NCI-H1436 treated with DMSO at 0.1 percent for 48 hours (cell line): ENCODE data around the gene CDH12.
"Not testable (repeated sequence)": the region's sequence is repeated elsewhere in the genome, so short reads cannot be mapped to it uniquely, and the experiment has no call there.

ENCODE experiments used
- DNase-seq: peaks from one replicate; lab custom pipeline; 2025; lab: John Stamatoyannopoulos, UW

Gene CDH12

DNA sequence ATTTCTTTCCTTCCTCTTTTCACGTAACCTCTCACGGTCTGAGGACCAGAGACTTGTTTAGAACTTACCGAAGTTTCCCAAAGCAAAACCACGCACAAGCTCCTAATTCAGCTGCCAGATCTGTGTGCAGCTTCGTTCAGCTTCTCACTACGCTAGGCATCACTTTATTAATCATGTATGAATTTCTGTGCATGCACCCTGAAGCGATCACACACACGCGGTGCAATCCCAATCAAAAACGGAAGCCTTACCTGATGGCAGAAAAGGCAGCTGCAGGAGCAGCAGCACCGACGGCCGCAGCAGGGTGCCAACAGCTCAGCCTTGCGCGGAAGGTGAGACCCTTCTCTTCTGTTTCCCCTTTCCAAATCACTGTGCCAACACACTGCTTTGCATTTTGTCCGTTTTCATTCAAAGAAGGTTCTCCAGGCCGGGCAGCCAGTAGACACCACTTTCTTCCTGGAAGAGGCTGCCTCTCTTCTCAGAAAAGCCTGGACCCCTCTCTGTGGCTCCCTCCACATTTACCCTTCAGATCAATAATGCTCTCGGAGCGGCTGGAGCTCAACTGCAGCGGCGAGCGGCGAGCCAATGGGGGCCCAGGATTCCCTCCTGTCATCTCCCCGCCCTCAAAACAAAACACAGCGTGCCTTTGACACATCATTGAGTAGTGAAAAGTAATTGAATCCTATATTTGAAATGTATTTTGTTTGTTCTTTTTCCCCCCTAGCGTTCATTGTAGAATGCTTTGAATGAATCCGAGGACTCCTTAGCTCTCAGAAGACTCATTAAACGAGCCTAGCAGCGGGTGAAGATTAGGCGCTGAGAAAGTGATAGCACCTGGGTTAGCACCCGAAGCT, at the start of gene CDH12:
TSS of gene CDH12 (minus strand) at position 538 of the 854 bp plus-strand sequence.
- DNase-seq, result no peak

DNA sequence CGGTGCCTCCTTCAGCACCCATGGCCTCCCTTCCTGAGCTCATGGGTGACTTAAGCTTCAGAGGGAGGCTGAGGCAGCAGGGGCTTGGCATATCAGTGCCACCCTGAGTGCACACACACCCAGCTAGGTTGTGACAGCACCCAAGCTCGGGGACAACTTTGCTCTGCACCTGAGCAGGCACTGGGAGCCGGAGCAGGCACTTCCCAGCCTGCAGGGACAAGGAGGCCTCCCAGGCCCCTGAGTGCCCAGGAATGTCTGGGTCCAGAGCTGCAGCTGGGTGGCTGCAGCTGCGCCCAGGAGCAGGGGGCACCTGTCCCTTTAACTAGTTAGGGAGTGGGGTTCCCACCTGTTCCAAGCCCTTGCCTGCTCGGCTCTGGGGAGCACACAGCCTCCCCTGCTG, 48.7 kb upstream of the CDH12 start:
- no peak for DNase-seq

DNA sequence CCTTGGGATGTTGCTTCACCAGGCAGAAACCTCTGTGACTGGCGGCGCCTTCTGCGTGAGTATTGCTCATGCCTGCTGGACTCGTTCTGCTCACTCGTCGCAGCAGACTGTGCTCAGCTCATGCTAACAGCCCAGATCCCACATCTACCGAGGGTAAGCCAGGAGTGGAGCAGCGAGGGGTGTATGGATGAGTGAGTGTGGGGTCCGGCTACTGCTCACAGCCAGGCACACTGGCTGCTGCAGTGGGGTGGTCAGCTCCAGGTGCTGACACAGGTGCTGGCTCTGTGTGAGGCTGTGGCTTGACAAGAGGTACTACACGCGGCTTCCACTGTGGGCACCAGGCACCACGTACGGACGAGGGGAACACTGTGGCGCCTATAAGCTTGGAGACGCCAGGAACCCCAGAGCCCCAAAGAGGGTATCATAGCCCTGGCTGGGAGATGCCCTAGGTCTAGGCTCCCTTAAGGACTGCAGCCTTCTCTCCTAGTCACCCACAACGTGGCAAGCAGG, 47.7 kb upstream of the CDH12 start:
- no peak for DNase-seq

DNA sequence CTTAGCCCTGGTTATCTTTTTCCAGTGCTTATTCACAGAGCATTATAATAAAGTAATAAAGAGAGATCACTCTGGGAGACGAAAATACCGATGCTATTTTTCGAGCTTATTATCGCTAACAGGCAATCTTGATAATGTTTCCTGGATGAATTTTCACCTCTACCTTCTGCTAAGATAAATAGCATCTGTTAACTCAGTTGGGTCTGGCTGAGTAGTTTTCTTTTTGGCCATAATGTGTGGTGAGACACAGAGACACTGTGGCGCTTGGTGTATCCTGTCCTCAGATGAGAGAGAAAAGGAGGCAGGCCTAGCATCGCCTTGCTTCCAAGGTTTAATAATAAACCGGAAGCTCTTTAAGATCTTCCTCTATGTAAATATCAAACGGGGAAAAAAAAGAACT, 46.2 kb upstream of the CDH12 start:
- DNase-seq, result no peak

DNA sequence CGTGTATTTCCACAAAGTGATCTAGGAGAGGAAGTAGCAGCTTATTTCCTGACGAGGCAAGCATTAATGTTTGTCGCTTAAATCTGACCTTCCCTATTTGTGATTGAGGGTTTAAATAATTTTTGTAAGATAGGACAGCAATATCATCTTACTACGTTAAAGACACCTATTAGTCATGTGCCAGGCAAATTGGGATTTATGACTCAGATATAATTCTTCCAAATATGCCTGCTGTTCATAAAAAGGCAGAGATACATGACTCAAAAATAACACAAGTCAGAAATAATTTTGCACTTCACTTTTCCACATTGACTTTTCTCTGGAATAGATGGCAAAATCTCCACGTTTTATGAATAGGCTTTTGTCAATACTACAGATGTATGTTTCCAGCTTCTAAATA, 43.0 kb upstream of the CDH12 start:
- no peak for DNase-seq

DNA sequence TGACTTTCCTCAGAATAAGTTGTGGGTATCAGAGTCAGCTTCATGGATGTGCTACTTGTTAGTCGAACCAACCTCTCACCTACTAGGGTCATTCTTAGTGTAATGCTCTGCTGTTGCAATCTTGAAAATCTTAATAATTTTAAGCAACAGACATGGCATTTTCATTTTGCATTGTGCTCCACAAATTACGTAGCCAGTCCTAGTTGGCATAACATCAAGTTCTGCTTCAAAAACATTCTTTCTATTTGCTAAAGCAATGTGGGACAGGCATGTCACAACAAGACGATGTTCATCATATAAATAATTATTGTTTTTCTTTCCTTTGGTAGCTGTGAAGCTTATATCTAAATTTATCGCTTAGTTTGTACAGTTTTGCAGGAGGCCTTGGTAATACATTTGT, 39.3 kb upstream of the CDH12 start:
- no peak for DNase-seq

DNA sequence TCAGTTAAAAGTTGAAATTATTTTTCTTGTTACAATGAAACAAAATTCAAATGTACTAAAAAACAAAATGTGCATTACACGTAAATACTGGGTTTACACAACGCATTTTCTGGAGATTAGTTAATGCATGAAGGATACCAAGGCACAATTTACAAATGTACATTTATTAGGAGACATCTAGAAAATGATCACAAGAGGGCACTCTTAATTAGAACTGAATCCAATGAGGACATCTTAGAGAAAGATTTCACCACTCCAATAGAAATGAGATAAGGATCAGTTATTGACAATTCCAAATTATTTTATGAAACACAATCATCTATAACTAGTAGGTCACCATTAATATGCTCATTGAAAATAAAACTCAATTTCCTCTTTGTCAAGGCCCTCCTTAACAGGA, 36.6 kb upstream of the CDH12 start:
- DNase-seq, result no peak

DNA sequence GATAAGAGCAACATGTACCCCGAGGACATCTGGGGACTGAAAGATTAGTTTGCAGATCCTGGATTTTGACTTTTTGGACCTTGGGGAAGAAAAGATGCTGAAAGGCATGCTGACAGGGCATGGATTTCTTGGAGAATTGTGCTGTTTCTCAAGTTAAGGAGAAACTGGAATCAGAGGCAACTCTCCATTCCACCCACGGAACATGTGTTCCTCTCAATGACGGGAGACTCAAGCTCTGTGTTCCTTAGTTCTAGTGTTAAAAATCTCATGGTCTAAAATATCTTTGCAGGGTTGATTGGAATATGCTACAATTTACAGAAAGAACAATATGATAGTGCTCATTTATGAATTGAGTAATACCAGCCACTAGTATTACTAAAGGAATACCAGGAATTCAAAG, 34.4 kb upstream of the CDH12 start:
- DNase-seq, result no peak

DNA sequence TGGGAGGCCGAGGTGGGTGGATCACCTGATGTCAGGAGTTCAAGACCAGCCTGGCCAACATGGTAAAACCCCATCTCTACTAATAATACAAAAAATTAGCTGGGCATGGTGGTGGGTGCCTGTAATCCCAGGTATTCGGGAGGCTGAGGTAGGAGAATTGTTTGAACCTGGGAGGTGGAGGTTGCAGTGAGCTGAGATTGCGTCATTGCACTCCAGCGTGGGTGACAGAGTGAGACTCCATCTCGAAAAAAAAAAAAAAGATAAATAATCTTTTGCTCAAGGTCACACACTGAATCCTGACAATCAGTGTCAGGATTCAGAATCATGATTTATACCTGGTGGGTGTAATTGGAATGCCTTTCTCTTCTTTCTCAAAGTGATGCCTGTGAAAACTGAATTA, 5.8 kb upstream of the CDH12 start:
- not testable (repeated sequence) for DNase-seq

DNA sequence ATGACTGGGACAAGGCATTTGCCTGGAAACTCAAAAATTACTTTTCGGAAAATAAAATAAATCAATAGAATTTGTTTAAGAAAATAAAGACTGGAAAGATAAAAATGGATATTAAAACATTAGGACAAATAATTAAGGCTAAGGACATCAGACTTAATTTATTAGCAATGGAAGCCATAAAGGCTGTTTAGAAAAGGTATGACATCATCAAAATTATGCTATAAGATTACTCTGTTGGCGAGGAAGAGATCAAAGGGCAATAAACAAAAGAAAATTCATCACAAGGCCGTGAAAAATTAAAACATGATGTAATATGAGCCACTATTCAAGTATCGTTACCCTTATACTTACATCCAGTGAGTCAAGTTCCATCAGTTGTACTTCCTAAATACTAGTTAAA, 2.7 kb upstream of the CDH12 start:
- DNase-seq, result no peak

DNA sequence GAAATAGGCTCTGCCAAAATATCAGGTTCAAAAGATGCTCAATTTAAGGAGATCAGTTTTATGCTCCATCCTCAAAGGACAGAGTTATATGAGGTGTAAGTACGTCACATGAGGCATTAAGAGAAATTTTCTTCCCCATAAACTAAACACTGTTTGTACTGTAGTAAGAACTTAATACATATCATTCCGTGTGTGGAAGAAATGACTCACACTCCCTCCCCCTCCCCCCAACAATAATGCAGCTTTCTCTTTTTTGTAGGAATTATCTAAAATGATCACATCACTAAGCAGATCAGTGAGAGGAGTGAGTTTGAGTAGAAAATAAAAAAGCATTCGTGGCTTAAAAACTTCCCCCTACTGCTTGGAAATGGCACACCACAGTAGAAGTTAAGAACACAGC, 2.2 kb downstream of the CDH12 start:
- DNase-seq, result no peak

DNA sequence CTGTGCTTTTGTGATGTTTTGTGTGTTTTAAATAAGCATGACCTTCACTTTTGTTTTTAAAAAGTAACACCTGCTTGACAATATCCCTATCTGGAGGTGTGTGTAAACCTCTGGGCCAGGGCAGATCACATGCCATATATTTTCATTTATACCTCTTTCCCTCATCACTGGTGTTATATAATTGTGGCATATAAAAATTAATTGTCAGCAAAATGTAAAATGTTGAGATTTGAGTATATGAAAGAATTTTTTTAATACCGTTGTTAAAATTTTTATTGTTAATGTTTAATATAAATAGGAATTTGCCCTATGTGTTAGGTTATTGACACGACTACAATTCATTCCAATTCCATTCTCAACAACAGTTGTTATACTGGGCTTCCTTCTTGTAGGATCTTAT, 6.5 kb downstream of the CDH12 start:
- no peak for DNase-seq

DNA sequence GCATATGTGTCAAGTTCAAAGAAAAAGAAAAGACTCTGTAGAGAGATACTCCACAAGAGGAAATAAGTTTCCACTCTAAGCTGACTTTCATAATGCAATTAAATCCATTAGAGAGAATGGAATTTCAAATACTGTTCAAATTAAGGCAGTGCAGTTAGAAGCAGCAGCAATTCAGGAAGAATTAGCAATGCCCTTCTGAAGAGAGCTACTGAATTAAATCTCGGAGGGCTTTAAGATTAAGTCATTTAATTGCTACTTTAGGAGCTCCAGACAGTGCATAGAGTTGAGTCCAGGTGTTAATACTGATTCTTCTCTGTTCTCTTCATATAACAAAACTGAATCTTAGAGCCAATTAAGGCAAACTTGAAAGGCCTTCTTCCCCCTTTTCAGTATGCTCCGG, 8.5 kb downstream of the CDH12 start:
- no peak for DNase-seq

DNA sequence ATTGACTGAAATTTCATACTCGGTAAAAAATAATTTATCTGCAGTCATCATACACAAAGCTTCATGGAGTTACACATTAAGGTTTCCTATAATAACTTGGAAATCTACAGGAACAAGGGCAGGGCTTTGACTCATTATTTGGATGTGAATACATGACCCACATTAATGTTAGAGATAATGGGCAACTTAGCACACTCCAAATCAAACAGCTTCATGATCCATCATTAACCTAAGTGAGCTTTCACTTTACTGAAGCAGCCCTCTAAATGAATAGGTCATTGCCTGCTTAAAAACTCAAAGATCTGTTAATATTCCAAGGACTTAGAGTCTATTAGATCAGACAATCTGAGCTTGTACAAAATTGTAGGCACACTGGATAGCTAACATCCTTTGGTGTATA, 9.0 kb downstream of the CDH12 start:
- no peak for DNase-seq

DNA sequence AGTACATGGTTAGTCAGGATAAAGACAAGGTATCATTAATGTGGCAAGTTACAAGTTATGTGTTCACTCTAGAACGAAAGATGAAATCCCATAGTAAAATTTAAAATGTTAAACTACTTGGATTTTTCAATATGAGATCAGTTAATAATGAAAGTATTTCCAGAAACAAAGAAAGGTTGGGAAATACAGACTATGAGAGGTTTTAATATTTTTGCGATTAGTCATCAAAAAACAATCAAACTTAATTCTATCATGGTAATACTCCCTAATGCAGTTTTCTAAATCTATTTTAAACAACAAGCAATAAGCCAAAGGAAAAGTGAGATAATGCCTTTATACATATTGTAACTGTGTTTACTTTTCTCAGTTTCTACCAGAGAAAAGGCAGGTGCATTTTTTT, 10.6 kb downstream of the CDH12 start:
- no peak for DNase-seq

DNA sequence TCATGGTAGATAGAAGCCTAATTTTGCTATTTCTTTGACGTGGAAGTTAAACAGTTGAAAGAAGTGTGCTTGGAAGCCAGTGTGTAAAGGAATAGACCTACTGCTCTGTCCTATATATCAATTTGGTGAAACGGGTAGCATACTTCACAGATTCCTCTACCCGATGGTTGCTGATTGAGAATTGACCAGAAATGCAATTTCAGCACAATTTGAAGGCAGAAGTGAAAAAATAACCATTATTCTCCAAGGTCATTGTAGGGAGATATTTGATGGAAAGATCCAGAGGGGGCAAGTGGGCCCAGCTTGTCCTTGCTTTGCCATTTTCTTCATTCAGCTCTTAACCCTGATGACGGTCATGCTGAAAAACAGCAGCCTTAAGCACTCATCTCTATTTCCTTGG, 15.3 kb downstream of the CDH12 start:
- no peak for DNase-seq

DNA sequence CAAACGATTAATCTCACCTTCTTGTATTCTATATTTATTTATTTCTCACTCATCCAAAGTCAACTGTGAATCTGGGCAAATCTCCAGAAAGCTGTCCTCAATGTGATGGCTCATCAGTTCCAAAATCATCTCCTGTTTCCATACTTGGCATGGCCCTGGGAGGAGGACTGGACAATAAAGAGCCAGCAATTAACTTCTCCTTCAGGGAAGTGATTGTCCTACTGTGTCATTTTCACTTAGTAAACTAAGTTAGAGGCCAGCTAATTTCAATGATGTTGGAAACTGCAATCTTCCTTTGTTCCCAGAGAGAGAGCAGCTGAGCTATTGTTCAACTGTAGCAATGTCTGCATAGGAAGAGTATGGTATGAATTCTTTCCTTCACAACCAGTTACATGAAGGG, 17.5 kb downstream of the CDH12 start:
- DNase-seq, result no peak

DNA sequence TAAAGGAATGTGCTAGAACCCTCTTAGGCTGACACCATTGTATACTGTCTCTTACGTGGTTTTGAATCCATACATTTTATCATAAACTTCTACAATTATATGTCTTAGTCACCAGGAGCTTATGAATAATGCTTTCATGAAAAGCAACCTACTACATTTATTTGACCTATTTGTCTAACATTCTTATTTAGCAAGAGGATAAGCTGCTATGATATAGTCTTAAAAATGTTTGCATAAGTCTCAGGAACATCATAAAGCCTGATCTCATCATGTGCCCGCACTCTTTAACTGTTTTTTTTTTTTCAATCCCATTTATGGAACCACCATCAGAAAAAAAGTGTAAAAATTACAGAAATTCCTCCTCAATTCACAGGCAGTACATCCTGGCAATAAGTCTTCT, 59.7 kb downstream of the CDH12 start:
- DNase-seq, result no peak

DNA sequence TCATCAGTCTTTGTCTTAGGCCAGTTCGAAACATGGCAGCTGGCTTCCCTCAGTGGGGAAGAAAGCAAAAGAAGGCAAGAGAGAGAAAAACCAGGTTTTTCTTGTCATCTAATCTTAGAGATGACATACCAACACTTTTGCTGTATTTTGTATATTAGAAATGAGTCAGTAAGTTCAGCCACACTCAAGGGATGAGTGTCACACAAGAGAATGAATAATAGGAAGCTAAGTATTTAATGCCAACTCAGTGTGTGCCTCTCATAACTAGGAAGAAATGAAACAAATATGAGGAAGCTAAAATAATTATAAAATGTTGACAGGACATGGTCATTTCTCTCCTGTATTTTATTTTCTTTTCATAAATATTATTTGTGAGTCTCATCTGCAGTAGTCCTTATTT, 65.3 kb downstream of the CDH12 start:
- no peak for DNase-seq

DNA sequence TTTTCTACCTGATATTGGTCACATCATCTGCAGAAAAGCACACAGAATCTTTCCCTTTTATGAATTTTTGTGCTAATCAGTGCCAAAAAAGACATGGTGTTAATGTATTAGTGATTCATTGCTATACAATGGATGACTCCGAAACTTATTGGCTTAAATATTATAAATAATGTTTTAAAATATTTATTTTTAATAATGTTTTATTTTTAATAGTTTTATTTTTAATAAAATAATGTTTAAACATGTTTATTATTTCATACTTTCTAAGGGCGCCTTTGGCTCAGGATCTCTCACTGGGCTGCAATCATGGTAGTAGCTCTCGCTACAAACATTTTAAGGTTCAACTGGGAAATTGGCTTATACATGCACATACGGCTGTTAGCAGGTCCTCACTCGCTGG, 65.7 kb downstream of the CDH12 start:
- DNase-seq, result no peak

DNA sequence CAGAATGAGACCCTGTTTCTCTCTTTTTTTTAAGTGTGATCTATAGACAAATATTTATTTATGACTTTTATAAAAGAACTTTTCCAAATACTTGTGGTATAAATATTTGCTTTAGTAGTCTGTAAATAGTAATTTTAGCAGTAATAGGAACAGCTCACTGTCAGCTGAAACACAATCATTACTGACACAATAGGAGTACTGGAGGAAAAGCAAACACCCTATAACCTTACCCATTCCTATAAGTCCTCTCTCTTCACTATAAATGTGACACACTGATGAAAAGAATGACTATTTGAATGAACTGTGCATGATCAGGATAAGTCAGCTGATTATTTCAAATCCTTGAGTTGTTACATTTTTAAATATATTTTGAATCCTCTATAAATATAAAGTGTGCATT, 72.4 kb downstream of the CDH12 start:
- no peak for DNase-seq

DNA sequence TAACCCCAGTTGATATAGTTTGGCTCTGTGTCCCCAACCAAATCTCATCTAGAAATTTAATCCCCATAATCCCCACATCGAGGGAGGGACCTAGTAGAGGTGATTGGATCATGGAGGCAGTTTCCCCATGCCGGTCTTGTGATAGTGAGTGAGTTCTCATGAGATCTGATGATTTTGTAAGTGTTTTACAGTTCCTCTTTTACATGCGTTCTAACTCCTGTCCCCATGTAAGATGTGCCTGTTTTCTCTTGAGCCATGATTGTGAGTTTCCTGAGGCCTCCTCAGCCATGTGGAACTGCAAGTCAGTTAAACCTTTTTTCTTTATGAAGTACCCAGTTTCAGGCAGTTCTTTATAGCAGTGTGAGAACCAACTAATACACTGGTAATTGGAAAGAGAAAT, 73.6 kb downstream of the CDH12 start:
- DNase-seq, result no peak

DNA sequence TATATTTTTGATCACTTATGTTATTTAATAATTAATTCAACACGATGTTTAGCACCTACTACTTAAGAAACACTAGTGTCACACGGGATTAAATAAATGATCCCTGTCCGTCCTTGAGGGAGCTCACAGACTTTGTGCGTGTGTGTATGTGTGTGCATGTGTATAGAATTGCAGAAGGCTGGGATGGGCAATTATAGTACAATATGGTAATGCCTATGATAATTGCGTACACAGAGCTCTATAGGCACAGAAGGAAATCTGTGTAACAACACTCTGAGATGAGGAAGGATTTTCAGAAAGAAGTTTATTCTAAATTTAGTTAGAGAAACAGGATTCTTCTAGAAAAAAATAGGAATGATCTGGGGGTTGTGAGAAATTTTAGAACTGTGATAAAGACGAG, 76.9 kb downstream of the CDH12 start:
- DNase-seq, result no peak

DNA sequence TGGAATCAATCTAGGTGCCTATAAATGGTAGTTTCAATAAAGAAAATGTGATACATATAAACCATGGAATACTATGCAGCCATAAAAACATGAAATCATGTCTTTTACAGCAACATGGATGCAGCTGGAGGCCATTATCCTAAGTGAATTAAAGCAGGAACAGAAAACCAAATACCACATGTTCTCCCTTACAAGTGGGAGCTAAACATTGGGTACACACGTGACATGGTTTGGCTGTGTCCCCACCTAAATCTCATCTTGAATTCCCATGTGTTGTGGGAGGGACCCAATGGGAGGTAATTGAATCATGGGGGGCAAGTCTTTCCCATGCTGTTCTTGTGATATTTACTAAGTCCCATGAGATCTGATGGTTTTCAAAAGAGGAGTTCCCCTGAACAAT, 78.9 kb downstream of the CDH12 start:
- DNase-seq, result not testable (repeated sequence)
